DOHH2 (cell line): ENCODE measurements around the gene CLEC9A.

ENCODE experiments used
- EZH2phosphoT487 ChIP-seq: fragments of 200-600 bp; sonication (generic); IDR thresholded peaks from 2 replicates; pipeline ENCODE4 v1.6.1; 2017; ENCODE audit warnings: borderline replicate concordance, mild to moderate bottlenecking, antibody characterized with exemption, low read length, moderate library complexity, mixed read lengths
- TF ChIP-seq, protein P1 (sequence below): fragments of 200-600 bp; sonication (generic); IDR thresholded peaks from one replicate; pipeline ENCODE4 v1.5.1; 2014; ENCODE audit warnings: antibody characterized with exemption, mild to moderate bottlenecking, low read depth, low read length; ENCODE audit not compliant: poor library complexity, severe bottlenecking

DNA sequence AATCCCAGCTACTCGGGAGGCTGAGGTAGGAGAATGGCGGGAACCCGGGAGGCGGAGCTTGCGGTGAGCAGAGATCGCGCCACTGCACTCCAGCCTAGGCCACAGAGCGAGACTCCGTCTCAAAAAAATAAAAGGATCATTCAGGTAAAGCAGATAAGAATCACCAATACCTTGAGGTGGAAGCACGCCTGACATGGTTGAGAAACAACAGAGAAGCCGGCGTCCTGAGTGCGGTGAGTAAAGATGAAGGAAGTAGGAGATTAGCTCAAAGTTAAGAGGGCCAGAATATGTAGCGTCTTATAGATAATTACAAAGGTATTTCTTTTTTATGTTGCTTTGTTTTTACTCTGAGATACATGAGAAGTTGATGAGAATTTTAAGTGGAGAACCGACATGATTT lies 84.8 kb downstream of the CLEC9A start:
- TF ChIP-seq, protein P1, sequence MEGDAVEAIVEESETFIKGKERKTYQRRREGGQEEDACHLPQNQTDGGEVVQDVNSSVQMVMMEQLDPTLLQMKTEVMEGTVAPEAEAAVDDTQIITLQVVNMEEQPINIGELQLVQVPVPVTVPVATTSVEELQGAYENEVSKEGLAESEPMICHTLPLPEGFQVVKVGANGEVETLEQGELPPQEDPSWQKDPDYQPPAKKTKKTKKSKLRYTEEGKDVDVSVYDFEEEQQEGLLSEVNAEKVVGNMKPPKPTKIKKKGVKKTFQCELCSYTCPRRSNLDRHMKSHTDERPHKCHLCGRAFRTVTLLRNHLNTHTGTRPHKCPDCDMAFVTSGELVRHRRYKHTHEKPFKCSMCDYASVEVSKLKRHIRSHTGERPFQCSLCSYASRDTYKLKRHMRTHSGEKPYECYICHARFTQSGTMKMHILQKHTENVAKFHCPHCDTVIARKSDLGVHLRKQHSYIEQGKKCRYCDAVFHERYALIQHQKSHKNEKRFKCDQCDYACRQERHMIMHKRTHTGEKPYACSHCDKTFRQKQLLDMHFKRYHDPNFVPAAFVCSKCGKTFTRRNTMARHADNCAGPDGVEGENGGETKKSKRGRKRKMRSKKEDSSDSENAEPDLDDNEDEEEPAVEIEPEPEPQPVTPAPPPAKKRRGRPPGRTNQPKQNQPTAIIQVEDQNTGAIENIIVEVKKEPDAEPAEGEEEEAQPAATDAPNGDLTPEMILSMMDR, result no peak
- TF ChIP-seq EZH2phosphoT487, result no peak
